ENCODE data around the gene TRAPPC6A. TPM values are rescaled to one million over a fixed set of nuclear protein-coding genes. Genes with fewer than 3 reads are reported as not detected.
A peak's percentile ranks its signal among the peaks of the same experiment; 100 is the strongest.

Gene TRAPPC6A
- total and polyA plus RNA-seq, 3 experiments from 2014 or later = 22.7 to 151 (median 24.3) TPM

- Mint-ChIP-seq H3K27ac (peak overlapping the region in 2 of 8 donors; percentile 32 to 59), H3K4me3 (no peak overlapping the region), H3K9me3 (no peaks in the 10 kb centered on the region), H3K4me1 (peaks cover 39 to 49% (median 43%) of the 10 kb centered on the region in 3 donors), H3K36me3 (peaks cover 0 to 27% (median 3%) of the 10 kb centered on the region in 3 donors), H3K27me3 (no peaks in the 10 kb centered on the region)
- no peak overlapping the region for H3K27ac ChIP-seq (ENCODE audit: low read depth, low read length)
- H3K4me3 ChIP-seq (ENCODE audit: low read length) = no peak overlapping the region
- ChIA-PET POLR2A (no interaction called here), CTCF (interaction anchor here (1.0 to 1.2 kb wide), 3 partner anchors 21 to 143 kb away, joined by 3 read pairs; no protein-coding TSS in a partner anchor)
- H3K27me3 ChIP-seq (ENCODE audit: insufficient read depth, low read length, poor library complexity, severe bottlenecking) = no peaks in the 10 kb centered on the region
- H3K36me3 ChIP-seq (ENCODE audit: insufficient read depth, low read length) = peaks cover 9% of the 10 kb centered on the region
- DNase-seq = no peak
- peaks cover 30% of the 10 kb centered on the region for H3K4me1 ChIP-seq (ENCODE audit: insufficient read depth, low read length)
- H3K9me3 ChIP-seq (ENCODE audit: low read length) = no peaks in the 10 kb centered on the region
Measured at GRCh38 chr19:45182758-45183157, 4.7 kb upstream of the TRAPPC6A start.

GRCh38 chr19:45180936-45181335 is 2.9 kb upstream of the TRAPPC6A start:
- POLR2A ChIA-PET = no interaction called here
- Mint-ChIP-seq H3K4me3 (peak overlapping the region; percentile 59 to 90 (median 76)), H3K27ac (peak overlapping the region in 6 of 8 donors; percentile 67 to 85 (median 80))

GRCh38 chr19:45179892-45180370 is 1.9 kb upstream of the TRAPPC6A start:
- no peaks in the 10 kb centered on the region for H3K9me3 ChIP-seq (ENCODE audit: low read length)
- peaks cover 31% of the 10 kb centered on the region for H3K4me1 ChIP-seq (ENCODE audit: insufficient read depth, low read length)
- Mint-ChIP-seq H3K27me3 (no peaks in the 10 kb centered on the region), H3K4me1 (peaks cover 37 to 56% (median 45%) of the 10 kb centered on the region in 3 donors), H3K4me3 (peak overlapping the region; percentile 69 to 90 (median 76)), H3K9me3 (no peaks in the 10 kb centered on the region), H3K27ac (peak overlapping the region in 4 of 8 donors; percentile 54 to 82 (median 72)), H3K36me3 (peaks cover 0 to 30% (median 3%) of the 10 kb centered on the region in 3 donors)
- H3K27me3 ChIP-seq (ENCODE audit: insufficient read depth, low read length, poor library complexity, severe bottlenecking) = no peaks in the 10 kb centered on the region
- DNase-seq = no peak
- peak overlapping the region; percentile 89 for H3K27ac ChIP-seq (ENCODE audit: low read depth, low read length)
- H3K36me3 ChIP-seq (ENCODE audit: insufficient read depth, low read length) = peaks cover 9% of the 10 kb centered on the region
- peak overlapping the region; percentile 26 for H3K4me3 ChIP-seq (ENCODE audit: low read length)
- CTCF ChIA-PET = interaction anchor here (1.7 kb wide), 1 partner anchor 121 kb away, joined by 5 read pairs; no protein-coding TSS in a partner anchor
- POLR2A ChIA-PET = interaction anchor here (1.4 to 2.8 kb wide), 3 partner anchors 27 to 141 kb away, joined by 5 to 24 read pairs (median 19); partner anchors contain the start of genes CLASRP and PPP1R37

More at GRCh38 chr19:45180936-45181335, 2.9 kb upstream of the TRAPPC6A start:
- Mint-ChIP-seq H3K4me1 (peaks cover 37 to 51% (median 43%) of the 10 kb centered on the region in 3 donors), H3K27me3 (no peaks in the 10 kb centered on the region), H3K36me3 (peaks cover 0 to 27% (median 3%) of the 10 kb centered on the region in 3 donors), H3K9me3 (no peaks in the 10 kb centered on the region)
- Histone ChIP-seq H3K9me3 (ENCODE audit: low read length) (no peaks in the 10 kb centered on the region), H3K4me3 (ENCODE audit: low read length) (no peak overlapping the region), H3K4me1 (ENCODE audit: insufficient read depth, low read length) (peaks cover 31% of the 10 kb centered on the region), H3K27ac (ENCODE audit: low read depth, low read length) (no peak overlapping the region), H3K27me3 (ENCODE audit: insufficient read depth, low read length, poor library complexity, severe bottlenecking) (no peaks in the 10 kb centered on the region), H3K36me3 (ENCODE audit: insufficient read depth, low read length) (peaks cover 9% of the 10 kb centered on the region)
- no peak for DNase-seq
- CTCF ChIA-PET = interaction anchor here (1.7 kb wide), 1 partner anchor 122 kb away, joined by 5 read pairs; no protein-coding TSS in a partner anchor

GRCh38 chr19:45179072-45179891 is 1.2 kb upstream of the TRAPPC6A start:
- peaks cover 31% of the 10 kb centered on the region for H3K4me1 ChIP-seq (ENCODE audit: insufficient read depth, low read length)
- peaks cover 9% of the 10 kb centered on the region for H3K36me3 ChIP-seq (ENCODE audit: insufficient read depth, low read length)
- peak overlapping the region; percentile 99 for H3K4me3 ChIP-seq (ENCODE audit: low read length)
- H3K9me3 ChIP-seq (ENCODE audit: low read length) = no peaks in the 10 kb centered on the region
- peaks cover 0 to 30% (median 3%) of the 10 kb centered on the region in 3 donors for H3K36me3 Mint-ChIP-seq
- ChIA-PET CTCF (interaction anchor here (1.1 to 2.0 kb wide), 9 partner anchors 9 to 92 kb away, joined by 3 to 16 read pairs (median 5); partner anchors contain the start of gene PPP1R37), POLR2A (interaction anchor here (0.6 to 2.8 kb wide), 8 partner anchors 15 to 723 kb away, joined by 3 to 24 read pairs (median 5); partner anchors contain the start of genes CLASRP, DMPK, MYPOP and PPP1R37)
- H3K27ac Mint-ChIP-seq = peak overlapping the region; percentile 77 to 98 (median 94)
- peak overlapping the region; percentile 89 for H3K27ac ChIP-seq (ENCODE audit: low read depth, low read length)
- no peaks in the 10 kb centered on the region for H3K27me3 ChIP-seq (ENCODE audit: insufficient read depth, low read length, poor library complexity, severe bottlenecking)
- H3K4me3 Mint-ChIP-seq = peak overlapping the region; percentile 82 to 95 (median 91)
- no peaks in the 10 kb centered on the region for H3K9me3 Mint-ChIP-seq
- H3K27me3 Mint-ChIP-seq = no peaks in the 10 kb centered on the region
- H3K4me1 Mint-ChIP-seq = peaks cover 35 to 54% (median 43%) of the 10 kb centered on the region in 3 donors
- peak in 4 of 5 donors; percentile 17 to 65 (median 37) for DNase-seq

- Histone ChIP-seq H3K27ac (ENCODE audit: low read depth, low read length) (peak within 1 kb of the TSS; percentile 94), H3K4me3 (ENCODE audit: low read length) (peak within 1 kb of the TSS; percentile 99), H3K4me1 (ENCODE audit: insufficient read depth, low read length) (peaks cover 36% of the 10 kb centered on the region), H3K27me3 (ENCODE audit: insufficient read depth, low read length, poor library complexity, severe bottlenecking) (no peaks in the 10 kb centered on the region), H3K36me3 (ENCODE audit: insufficient read depth, low read length) (peaks cover 9% of the 10 kb centered on the region), H3K9me3 (ENCODE audit: low read length) (no peaks in the 10 kb centered on the region)
- Mint-ChIP-seq H3K36me3 (peaks cover 0 to 30% (median 3%) of the 10 kb centered on the region in 3 donors), H3K4me1 (peaks cover 35 to 52% (median 43%) of the 10 kb centered on the region in 3 donors), H3K4me3 (peak within 1 kb of the TSS; percentile 82 to 95 (median 91)), H3K9me3 (no peaks in the 10 kb centered on the region), H3K27ac (peak within 1 kb of the TSS; percentile 77 to 98 (median 95)), H3K27me3 (no peaks in the 10 kb centered on the region)
- peak; percentile 100 for DNase-seq
- CTCF ChIA-PET = interaction anchor here (1.1 to 2.0 kb wide), 10 partner anchors 9 to 92 kb away, joined by 3 to 16 read pairs (median 5); partner anchors contain the start of gene PPP1R37
- POLR2A ChIA-PET = interaction anchor here (0.6 to 2.8 kb wide), 9 partner anchors 9 to 724 kb away, joined by 3 to 24 read pairs (median 5); partner anchors contain the start of genes CLASRP, DMPK, MYPOP and PPP1R37
Measured at GRCh38 chr19:45178262-45179071, 430 bp upstream of the TRAPPC6A start, which contains the start of gene BLOC1S3. TSS of gene BLOC1S3 (plus strand) at chr19:45178784. CDS start at chr19:45179297, 513 bp downstream.

- Histone ChIP-seq H3K9me3 (ENCODE audit: low read length) (no peaks in the 10 kb centered on the region), H3K27ac (ENCODE audit: low read depth, low read length) (no peak overlapping the region), H3K36me3 (ENCODE audit: insufficient read depth, low read length) (no peaks in the 10 kb centered on the region), H3K4me1 (ENCODE audit: insufficient read depth, low read length) (peaks cover 49% of the 10 kb centered on the region), H3K27me3 (ENCODE audit: insufficient read depth, low read length, poor library complexity, severe bottlenecking) (no peaks in the 10 kb centered on the region), H3K4me3 (ENCODE audit: low read length) (no peak overlapping the region)
- Mint-ChIP-seq H3K27ac (peak overlapping the region in 6 of 8 donors; percentile 7 to 71 (median 50)), H3K36me3 (peaks cover 0 to 15% (median 0%) of the 10 kb centered on the region in 3 donors), H3K27me3 (no peaks in the 10 kb centered on the region), H3K9me3 (no peaks in the 10 kb centered on the region), H3K4me3 (peak overlapping the region in 6 of 7 donors; percentile 5 to 79 (median 36)), H3K4me1 (peaks cover 39 to 56% (median 45%) of the 10 kb centered on the region in 3 donors)
- no peak for DNase-seq
- ChIA-PET POLR2A (no interaction called here), CTCF (no interaction called here)
Measured at GRCh38 chr19:45175515-45176345, 2.3 kb downstream of the TRAPPC6A start.

All from CD8-positive, alpha-beta memory T cell (primary cell).